NCI-H2171 treated with DMSO at 0.1 percent for 48 hours (cell line): Measurements from ENCODE around the gene PLP2.
A peak's percentile ranks its signal among the peaks of the same experiment; 100 is the strongest.
"Not testable (repeated sequence)": the region's sequence is repeated elsewhere in the genome, so short reads cannot be mapped to it uniquely, and the experiment has no call there.

Experiments
- DNase-seq: peaks from one replicate; lab custom pipeline; 2025; lab: John Stamatoyannopoulos, UW

PLP2 gene

DNA sequence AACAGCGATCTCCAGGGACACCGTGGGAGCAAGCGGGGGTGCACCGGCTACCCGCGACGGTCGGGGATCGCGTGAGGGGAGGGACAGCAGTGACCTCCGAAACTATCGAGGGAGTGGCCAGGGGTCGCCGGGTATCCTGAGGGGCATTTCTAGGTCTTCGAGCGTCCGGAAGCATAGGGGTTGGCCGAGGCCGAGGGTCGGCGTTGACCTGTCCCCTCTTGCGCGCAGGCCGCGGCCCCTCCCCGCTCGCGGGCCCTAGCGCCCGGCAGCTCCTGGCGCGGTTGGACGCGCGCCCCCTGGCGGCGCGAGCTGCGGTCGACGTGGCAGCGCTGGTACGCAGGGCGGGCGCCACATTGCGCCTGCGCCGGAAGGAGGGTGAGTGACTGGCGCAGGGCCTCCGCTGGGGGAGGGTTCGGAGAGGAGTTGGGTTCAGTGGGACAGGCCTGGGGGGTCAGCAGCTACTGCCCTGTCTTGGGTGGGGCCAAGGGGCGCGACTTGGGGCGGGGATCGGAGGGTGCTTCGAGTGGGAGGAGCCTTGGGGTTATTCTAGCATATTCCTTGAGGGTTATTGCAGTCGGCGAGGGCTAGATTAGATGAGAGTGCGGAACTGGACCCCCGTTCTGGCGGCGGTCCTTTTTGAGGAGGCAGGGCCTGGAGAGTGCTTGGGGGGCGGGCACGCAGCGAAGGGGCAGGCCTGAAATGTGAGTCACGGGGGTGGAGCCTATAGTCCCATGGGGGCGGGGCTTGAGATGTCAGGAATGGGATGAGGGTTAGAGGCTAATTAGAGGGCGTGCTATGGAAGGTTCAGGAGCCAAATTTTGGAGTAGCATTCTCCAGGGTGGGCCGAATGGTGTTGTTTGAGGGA, 7.9 kb upstream of the PLP2 start:
- DNase-seq: peak; percentile 78

DNA sequence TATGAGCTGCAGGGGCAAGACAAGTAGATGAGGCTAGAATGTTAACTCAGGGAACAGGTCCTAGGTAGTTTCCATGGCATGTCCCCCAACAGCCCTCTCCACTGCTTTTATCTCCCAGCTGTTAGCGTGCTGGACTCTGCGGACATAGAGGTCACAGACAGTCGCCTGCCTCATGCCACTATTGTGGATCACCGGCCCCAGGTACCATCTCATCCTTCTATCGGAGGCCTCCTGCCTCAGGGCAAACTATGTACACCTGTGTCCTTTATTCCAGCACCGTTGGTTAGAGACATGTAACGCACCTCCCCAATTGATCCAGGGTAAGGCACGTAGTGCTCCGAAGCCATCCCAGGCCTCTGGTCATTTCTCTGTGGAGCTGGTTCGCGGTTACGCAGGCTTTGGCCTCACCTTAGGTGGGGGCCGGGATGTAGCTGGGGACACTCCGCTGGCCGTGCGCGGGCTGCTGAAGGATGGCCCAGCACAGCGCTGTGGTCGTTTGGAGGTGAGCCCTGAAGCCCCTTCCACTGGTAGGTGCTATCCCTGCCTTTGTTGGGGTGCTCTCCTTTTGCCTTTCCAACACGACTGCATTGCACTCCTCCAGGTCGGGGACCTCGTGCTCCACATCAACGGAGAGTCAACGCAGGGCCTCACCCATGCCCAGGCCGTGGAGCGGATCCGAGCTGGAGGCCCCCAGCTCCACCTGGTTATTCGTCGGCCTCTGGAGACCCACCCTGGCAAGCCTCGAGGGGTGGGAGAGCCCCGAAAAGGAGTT, 6.9 kb upstream of the PLP2 start:
- no peak for DNase-seq

DNA sequence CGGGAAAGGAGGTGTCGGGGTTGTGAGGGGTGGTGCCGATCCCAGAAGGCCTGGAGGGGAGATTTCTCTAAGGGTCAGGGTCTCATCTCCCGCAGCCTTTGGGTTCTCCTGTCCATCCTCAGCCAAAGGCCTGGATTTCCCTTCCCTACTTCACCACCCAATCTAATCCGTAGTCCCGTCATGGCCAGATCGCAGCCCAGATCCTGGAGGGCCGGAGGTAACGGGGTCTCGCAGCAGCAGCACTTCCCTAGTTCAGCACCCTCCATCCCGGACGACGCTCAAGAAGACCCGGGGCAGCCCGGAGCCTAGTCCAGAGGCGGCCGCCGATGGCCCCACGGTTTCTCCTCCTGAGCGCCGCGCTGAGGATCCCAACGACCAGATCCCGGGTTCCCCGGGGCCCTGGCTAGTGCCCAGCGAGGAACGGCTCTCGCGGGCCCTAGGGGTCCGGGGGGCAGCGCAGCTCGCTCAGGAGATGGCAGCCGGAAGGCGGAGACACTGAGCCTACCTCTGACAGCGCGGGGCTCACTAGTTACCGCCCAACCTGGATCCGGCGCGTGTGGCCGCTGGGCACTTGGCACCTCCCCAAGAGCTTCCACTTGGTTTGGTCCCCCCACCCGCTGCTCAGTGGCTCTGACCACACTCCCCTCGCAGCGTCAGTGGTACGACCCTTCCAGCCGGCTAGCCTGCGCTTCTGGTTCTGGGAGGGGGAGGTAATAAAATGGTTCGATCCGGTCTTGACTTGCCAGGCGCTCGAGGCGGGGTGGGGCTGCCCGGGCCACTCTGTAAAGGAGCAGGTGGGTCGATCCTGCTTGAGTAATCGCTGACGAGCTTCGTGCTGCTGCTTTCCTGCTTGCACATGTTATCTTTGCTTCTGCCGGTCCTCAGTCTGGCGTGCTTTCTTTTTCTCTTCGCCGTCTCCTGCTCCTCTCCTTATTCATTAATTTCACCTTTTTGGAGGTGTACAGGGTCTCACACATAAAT, 5.5 kb upstream of the PLP2 start:
- peak; percentile 34 for DNase-seq

DNA sequence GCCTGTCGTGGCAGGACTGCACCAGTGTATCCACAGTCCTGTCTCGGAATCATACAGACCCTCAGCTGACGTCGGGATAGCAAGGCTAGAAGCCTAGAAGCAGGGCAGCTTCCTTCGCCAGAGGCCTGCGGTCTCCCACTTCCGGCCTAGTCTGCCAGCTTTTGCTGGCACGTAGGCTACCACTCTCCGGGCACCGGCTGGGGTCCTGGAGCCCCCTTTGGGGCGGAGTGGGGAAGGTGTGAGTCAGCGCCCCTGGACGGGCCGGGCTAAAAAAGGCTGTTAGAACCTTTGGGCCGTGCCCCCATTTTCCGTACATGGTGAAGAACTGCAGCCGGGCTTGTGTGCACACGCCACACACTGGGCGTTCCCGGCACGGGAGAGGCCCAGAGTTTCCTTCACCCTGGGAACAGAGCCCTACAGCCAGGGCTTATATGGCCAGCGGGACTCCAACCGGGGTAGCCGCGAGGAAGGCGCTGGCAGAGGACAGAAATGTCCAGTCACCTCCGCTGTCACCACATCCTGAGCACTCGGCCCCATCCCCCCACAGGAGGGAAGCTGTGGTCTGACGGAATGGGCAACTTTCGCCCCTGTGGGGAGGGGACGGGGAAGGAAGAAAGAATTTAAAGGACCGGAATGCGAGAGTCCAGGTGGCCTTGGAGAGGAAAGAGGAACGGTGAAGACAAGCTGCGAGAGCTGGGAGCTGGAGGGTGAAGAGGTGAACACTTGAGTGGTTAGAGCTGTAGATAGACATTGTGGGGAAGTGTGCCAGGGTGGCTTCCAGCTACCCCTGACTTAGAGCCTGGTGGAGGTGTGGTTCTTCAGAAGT, 4.6 kb upstream of the PLP2 start:
- DNase-seq: no peak

DNA sequence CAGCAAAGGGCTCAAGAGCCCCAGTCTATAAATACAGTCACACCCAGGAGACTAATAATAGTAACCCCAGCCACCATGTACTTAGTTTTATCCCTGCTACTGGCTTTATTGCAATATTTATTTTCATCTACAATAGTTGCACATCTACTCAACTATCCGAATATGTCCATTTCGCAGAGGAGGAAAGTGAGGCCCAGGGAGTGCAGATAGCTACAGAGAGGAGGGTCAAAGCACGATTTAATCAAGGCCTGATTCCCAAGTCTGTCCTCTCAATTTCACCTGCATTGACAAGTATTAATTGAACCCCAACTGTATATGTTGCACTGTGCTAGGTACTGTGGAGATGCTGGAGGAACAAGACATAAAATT, 4.0 kb upstream of the PLP2 start:
- no peak for DNase-seq

DNA sequence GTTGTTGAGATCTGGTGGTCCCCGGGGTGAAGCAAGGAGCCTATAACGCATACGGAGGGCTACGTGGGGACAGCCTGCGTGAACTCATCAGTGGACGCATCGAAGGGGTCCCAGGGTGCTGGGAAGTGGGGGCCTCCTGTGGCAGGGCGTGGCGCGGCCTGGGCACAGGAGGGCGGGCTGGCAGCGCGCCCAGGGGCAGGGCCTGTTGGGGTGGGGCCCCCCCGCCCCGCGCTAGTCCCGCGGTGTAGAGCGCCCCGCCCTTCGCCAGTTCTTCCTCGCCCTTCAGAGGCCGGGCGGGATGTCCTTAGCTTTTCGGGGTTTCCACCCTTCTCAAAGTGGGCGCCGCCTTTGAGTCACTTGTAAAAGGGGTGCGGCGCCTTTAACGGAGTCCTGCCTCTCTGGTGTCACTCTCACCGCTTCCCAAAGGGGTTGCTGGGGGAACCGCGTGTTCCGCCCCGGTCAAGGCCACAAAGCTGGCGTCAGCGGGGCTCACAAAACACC, 632 bp downstream of the PLP2 start:
- DNase-seq: peak; percentile 57

DNA sequence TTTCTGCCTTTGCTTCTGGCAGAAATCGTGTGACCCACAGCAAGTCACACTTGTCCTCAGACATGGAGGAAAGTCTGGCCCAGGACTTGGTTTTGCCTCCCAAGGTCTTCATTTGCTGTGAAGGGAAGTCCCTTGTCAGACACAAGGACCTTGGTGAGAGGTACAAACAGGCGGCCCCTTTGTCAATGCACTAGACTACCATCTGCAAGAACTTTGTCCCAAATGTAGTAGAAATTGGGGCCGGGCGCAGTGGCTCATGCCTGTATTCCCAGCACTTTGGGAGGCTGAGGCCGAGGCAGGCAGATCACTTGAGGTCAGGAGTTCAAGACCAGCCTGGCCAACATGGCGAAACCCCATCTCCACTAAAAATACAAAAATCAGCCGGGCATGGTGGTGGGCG, 1.8 kb downstream of the PLP2 start:
- DNase-seq: not testable (repeated sequence)

DNA sequence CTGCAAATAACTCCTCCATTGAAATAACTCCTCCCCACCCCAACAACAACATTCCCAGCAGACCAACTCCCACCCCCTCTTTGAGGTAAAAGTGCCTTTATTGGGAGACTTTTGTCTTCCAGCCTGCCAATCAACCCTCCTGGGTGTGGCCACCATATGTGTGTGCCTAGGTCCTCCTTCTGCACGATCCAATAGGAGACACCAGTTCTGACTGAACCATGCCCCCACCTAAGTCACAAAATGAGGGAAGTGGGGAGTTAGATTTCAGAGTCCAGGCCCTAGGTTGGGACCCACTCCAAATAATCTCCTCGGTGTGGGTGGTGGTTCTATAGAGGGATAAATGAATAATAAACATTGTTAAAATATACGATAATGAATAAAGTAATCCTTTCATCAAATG, 3.0 kb downstream of the PLP2 start:
- no peak for DNase-seq

DNA sequence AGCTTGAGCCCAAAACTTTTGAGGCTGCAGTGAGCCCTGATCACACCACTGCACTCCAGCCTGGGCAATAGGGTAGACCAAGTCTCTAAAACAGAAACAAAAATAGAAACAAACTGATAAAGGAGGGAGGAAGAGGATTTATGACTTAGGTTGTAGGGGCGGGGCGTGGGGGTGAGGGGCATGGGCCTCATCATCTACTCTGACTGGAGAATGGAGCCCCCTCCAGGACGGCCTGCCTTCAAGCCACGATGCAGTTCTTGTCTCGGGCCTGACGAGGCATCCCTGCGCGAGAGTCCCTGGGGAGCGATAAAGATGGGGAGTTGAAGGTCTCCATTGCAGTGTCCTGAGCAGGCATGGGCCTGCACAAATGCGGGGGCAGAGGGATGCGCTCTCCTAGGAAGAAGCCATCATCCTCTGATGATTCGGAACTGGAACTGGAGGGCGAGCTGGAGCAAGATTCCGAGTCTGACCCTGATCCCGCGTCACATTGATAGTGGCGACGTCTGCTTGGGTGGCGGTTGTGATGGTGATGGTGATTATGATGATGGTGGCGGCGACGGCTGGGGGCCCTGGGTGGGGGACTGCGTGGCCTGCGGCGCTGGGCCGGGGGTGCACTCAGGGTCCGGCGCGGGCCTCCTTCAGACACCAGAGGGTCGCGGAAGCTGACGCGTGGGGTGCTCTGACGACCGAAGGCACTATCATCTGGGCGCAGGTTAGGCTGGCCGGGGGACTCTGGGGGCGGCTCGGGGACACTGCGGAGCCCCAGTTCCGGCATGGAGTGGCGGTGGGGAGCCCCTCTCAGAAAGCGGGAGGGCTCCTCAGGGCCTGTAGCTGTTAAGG, 4.0 kb downstream of the PLP2 start:
- no peak for DNase-seq

DNA sequence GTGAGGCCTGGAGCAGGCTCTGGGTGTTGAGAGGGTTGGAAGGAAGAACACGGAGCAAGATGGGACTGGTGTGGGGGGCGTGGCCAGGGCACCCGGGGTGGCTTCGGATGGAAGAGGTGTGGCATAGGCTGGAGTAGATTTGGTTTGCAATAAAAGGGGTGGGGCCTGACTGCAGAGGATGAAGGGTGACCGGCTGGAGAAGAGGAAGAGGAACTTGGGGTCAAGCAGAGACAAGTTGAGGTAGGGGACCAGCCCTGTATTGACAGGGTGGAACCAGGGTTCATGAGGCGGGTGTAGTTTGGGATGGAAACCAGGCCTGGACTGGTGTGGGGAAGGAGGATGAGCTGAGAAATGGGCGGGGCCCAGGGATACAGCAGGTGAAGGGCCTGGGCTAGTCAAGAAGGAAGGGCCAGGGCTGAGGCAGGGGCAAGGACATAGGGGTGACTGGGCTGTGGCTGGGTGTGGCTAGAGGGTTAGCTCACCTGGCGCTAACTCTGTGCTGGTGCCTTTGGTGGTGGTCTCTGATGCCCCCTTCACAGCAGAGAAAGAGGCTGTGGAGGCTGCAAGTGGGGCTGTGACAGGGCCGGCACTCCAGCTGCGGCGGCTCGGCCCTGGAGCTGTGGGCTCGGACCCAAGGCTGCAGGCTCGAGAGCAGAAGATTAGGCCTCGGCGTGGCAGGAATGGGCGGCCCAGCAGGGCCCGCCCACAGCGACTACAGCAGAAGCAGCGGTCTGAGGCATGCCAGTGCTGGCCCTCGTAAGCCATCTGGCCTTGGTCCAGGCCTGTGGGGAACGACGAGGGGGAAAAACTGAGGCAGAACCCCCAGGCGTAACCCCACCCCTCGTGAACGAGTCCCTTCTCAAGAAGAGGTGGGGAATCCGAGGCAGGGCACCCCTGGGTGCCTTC, 5.0 kb downstream of the PLP2 start:
- no peak for DNase-seq

DNA sequence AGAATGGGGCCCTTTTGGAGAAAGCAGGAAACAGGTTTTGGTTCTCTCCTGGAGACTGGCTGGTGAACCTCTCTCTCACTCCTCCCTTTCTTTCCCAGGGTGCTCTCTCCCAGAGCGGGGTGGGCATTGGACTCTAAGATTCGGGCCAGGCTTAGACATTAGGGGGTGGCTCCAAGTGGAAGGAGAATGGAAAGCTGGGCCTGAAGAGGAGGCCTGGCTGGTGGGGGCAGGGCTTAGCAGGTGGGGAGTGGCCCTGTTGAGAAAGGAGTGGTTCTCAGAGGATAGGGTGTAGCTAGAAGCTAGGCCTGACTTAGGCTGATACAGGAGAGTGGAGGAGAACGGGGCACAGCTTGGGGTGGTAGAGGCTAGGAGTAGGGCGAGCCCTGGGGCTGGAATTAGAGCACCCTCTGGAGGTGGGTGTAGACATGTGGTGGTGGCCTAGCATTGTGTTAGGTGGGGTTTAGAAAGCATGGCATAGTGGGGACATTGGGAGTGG, 5.7 kb downstream of the PLP2 start:
- no peak for DNase-seq

DNA sequence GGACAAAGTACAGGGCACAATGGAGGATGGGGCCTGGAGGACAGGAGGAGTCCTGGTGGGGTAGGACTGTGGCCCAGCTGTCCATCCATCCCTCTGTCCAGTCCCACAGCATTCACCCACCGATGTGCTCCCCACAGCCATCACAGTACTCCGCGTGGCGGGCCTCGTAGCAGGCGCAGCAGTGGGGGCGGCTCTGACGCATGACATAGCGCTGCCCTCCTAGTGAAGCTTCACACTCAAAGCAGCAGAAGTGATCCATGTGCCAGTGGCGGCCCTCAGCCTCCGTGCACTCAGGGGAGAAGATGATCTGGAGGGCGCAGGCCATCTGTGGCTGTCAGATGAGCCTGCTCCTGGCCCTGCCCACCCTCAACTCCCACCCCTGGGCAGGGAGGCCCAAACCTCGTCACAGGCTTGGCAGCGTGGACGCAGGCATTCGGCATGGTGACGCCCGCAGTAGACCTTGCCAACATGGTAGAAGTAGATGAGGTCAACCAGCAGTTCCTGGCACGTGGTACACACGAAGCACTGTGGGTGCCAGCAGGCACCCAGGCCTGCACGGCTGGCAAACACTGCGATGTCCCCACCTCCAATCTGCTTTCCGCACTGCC, 6.3 kb downstream of the PLP2 start:
- no peak for DNase-seq

DNA sequence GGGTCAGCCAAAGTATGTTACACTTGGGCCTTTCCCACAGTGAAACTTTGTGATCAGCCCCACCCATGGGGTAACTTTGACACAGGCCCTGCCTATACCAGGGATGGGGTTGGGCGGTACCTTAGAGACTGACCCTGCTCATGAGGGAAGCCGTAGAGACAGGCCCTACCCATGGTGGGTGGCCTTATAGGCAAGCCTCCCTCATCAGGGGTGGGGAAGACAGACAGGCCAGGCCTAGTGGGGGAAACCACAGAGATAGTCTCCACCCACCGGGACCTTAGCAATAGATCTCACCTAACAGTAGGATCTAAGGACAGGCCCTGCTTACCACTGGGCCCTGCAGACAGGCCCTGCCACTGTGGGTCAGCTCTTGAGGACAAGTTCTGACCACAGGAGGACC, 6.8 kb downstream of the PLP2 start:
- no peak for DNase-seq

DNA sequence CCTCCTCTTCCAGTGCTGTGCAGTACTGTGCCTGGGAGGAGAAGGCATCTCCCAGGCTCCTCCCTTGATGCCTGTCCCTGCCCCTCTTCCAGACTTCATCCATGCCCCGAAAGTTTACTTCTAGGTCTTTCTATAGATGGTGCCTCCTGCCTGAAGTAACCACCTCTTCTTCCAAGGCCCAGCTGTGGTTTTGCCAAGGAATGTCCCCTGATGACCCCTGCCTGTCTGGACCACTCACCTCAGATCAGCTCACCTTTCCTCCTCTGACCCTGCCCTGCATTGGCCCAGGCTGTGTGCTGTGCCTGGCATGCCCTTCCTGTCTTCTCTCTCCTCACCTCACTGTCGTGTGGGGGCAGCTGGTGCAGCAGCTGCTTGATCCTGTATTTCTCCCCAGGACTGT, 7.7 kb downstream of the PLP2 start:
- DNase-seq: no peak

DNA sequence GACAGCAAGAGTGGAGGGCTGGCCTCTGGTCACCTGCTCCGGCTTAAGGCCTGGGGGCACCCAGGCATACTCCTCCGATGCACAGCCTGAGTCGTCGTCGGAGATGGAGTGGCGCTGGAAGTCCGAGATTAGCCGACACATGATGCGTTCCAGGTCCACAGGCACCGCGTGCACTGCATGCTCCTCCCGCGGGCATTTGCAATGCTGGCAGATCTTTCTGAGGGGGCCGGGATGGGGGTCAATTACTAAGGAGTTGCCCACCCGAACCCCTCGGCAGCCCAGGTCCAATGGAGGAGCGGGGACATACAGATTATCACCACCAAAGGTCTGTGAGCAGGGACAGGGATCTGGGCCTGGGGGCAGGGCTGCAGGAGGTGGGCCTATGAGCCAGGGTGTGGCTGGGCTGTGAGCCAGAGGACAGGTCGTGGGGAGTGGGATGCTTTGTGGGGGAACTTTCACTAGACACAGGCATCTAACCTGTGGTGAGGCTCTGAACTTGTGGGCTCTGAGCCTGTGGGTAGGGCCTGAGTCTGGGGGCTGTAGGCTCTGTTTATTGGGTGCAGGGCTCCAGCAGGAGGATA, 12.1 kb downstream of the PLP2 start:
- DNase-seq: no peak

DNA sequence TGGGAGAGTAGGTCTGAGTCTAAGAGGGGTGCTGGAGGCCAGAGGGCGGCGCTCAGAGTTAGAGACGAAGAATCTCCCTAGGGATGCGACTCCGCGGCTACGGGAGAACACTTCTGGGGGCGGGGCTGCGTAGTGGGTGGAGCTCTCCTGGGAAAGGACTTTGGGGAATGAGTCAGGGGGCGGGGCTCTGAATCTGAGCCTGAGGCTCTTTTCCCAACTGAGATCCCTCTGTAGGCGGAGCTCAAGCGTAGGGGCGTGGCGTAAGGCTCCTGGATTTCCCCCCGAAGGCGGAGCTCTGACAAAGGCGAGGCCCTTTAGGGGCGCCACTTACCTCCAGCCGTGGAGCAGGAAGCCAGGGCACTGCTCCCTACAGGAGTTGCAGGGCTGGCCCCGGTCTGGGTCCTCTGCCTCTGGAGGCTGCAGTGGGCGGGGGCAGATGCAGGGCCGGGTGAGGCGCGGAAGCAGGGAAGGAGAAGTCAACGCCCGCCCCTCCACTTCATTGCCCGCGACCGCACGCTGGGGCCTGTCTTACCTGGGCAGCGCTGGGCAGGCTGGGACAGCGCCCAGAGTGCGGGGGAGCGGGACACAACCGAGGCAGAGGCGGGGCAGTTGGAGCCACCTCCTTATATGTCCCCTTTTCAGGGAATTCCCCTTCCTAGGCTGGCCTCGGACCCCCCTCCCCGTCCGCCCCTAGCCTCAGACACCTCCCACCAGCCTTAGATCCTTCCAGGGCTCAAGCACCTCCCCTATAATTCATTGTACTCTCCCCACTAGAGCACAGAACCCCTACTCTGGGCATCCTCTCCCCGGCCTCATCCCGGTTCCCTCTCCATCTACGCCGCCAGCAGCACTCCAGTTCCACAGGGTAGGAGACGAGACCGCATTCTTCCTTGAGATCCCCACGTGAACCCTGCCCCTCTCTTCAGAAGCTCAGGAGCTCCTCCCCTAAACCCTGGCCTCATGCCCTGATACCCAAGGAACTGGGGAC, 12.9 kb downstream of the PLP2 start:
- peak; percentile 91 for DNase-seq
